Forelimb muscle (tissue), 1 donor: Measurements from ENCODE around the gene MAPK12. TPM values are rescaled to one million over a fixed set of nuclear protein-coding genes. Genes with fewer than 3 reads are reported as not detected.
"Not testable (repeated sequence)": the region's sequence is repeated elsewhere in the genome, so short reads cannot be mapped to it uniquely, and the experiment has no call there.

Source experiments
- DNase-seq: peaks from one replicate; pipeline ENCODE4 v3.0.0-alpha.2; 2013; ENCODE audit warnings: low read depth
- polyA plus RNA-seq: library from polyadenylated mRNA; unstranded; fragments of 120-200 nt; gene quantifications from one replicate; pipeline ENCODE4 v1.2.1, GENCODE V29; 2013; ENCODE audit not compliant: insufficient read length

MAPK12 gene
- polyA plus RNA-seq, 1 donor: 33.2 TPM

DNA sequence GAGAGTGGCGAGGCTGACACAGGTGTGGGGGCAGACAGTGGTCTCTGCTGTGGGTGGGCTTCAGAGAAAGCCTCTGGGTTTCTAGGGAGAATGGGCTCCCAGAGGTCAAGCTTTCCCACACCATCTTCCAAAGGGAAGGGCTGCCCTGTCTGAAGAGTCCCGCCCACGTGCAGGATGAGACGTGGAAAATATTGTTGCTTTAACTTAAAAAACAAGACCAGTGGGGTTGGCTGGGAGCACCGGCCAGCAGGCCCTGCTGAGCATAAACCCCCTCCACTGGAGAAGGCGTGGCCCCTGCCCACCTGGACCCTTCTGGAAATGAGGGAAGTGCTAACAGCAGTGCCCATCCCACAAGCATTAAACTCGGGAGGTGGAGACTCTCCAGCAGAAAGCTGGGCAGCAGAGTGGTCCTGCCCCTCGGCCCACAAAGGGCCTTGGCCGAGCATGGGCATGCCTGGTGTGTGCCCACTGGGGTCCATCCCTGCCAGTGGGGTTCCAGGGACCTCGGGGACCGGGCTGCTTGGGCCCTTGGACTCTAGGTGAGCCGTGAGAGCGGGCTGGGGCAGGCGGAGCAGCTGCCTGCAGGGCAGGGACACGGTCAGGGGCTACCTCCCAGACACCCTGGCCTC lies 45.3 kb downstream of the MAPK12 start:
- DNase-seq: no peak

DNA sequence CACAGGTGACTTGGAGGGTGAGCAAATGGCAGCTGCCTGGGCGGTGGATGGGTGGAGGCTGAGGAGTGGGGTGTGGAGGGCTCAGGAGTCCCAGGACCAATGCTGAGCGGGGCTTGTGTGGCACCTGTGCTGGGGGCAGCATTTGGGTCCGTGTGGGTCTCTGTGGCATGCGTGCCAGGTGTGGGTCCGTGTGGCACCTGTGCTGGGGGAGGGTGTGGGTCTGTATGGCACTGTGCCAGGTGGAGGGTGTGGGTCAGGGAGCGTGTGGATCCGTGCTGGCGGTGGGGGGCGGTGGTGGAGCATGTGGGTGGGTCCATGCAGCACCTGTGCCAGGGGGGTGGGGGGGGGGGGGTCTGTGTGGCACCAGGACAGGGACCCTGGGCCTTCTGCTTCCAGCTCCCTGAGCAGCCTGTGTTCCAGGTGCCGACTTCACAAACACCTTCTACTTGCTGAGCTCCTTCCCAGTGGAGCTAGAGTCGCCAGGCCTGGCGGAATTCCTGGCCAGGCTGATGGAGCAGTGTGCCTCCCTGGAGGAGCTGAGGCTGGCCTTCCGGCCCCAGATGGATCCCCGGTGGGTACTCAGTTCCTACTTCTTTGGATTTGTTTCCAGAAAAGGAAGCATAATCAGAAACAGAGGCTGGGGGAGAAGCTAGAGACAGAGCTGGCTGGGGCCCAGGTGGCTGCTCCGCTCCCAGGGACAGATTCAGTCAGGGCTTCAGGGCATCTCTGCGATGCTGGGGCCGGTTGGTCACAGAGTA lies 46.0 kb downstream of the MAPK12 start:
- no peak for DNase-seq

DNA sequence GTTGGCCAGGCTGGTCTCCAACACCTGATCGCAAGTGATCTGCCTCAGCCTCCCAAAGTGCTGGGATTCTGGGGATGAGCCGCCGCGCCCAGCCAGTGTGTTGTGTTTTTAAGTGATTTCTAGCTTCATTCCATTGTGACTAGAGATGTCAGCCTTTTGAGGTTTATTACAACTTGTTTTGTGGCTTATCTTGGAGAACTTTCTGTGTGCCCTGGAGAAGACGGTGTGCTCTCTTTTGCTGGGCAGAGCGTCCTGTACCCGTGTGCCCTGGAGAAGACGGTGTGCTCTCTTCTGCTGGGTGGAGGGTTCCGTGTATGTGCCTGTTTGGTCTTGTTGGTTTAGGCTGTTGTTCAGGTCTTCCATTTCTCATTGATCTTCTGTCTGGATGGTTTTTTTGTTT lies 48.2 kb downstream of the MAPK12 start:
- no peak for DNase-seq

DNA sequence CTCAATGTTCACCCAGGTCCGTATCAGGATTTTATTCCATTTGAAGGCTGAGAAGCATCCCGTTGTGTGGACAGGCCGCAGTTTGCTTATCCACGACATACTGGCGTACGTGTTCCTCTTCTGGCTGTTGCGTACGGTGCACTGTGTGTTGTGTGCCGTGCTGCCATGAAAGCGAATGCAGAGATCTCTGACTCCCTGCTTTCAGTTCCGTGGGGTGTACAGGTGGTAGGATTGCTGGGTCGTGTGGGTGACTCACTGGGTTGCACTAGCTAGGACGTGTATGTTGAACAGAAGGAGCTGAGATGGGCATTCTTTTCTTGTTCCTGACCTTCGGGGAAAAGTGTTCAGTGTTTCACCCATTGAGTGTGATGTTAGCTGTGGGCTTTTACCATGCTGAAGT lies 50.3 kb downstream of the MAPK12 start:
- DNase-seq: no peak

DNA sequence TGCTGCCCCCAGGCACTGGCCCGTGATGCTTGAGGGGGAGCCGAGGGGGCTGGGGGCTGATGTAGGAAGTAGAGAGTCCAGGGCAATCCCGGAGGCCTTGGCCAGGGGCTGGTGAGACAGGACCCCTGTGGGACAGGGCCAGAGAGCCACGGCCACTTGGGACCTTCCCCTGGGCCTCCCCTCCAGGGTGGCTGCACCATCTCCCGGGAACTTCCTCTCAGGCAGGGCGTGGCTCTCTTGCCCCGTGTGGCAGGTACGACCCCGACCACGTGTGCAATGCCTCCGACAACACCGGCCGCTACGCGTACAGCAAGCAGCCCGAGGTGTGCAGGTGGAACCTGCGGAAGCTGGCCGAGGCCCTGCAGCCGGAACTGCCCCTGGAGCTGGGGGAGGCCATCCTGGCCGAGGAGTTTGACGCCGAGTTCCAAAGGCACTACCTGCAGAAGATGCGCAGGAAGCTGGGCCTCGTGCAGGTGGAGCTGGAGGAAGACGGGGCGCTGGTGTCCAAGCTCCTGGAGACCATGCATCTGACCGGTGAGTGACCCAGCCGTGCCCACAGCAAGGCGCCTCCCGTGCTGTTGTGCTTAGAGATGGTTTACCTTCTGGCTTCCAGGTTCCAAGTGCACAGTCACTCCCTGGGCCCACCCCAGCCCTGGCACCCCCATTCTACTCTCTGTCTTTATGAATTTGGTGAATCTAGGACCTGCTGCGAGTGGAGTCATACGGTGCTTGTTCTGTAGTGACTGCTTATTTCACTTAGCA lies 50.9 kb downstream of the MAPK12 start:
- DNase-seq: no peak

DNA sequence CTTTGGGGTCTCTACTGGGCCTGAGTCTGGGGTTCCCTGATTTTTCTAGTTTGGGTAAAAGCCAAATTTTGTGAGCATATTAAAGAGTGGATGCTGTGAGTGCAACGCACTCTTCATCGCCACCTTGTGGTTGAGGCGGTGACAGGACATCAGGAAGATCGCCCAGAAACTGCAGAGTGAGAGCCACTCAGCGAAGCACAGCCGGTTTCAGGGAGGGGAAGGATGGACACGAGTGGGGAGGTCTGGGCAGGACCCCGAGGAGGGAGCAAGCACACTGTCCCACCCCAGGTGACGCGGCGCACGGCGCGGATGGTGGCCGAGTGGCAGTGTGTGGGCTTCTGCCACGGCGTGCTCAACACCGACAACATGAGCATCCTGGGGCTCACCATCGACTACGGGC lies 51.6 kb downstream of the MAPK12 start:
- no peak for DNase-seq

DNA sequence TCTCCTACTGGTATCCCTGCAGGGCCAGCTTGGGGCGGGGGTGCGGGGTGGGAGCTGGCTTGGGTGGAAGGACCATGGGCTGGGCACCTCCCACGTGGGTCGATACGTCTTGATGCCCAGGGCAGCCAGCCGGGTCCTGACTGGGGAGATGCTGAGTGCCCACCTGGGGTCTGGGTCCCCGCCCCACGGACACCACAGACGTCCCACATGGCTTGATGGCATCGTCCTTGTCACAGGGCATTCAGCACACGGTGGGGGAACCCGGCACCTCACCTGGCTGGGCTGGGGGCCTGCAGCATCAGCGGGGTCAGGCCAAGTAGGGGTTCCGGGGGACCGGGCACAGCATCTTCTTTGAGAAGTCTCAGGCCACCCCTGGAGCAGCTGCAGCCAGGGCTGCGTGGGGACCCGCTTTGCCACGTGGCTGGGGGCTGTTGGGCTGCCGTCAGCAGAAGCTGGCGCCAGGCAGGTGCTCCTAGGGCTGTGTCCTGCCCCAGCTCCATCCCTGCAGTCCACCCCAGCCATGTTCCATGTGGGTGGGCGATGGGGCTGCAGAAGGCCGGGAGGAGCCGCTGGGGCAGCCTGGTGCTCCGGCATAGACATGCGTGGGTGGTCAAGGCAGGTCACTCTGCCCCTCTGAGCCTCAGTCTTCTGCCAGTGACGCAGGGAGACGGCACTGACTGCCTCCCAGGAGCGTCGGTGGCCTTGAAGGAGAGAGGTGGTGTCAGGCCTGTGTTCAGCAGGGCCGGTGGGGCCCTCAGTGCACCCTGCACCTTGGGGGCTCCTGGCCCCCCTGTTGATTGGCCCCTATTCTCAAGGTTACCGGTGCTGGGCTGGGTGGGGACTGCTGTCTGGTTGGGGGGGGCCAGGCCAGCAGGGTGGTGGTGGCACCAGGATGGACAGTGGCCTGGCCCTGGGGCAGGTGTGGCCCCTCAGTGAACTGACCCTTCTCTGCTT lies 52.3 kb downstream of the MAPK12 start:
- no peak for DNase-seq

DNA sequence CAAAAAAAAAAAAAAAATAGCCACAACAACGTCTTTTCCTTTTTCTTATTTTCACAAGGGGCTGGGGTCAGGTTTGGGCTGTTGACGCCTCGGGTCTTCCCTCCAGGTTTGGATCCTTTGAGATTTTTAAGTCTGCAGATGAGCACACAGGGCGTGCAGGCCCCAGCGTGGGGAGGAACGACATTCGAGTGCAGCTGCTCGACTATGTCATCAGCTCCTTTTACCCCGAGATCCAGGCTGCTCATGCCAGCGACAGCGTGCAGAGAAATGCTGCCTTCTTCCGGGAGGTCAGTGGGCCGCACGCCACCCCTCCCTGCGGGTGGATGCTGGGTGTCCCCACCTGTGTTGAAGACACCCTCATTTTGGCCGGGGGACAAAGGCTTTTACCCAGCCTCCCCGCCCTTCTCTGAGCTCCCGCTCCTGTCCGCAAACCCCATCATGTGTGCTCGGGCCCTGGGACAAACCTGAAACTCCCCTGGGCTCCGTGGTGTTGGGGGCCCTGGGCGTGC lies 53.0 kb downstream of the MAPK12 start:
- no peak for DNase-seq

DNA sequence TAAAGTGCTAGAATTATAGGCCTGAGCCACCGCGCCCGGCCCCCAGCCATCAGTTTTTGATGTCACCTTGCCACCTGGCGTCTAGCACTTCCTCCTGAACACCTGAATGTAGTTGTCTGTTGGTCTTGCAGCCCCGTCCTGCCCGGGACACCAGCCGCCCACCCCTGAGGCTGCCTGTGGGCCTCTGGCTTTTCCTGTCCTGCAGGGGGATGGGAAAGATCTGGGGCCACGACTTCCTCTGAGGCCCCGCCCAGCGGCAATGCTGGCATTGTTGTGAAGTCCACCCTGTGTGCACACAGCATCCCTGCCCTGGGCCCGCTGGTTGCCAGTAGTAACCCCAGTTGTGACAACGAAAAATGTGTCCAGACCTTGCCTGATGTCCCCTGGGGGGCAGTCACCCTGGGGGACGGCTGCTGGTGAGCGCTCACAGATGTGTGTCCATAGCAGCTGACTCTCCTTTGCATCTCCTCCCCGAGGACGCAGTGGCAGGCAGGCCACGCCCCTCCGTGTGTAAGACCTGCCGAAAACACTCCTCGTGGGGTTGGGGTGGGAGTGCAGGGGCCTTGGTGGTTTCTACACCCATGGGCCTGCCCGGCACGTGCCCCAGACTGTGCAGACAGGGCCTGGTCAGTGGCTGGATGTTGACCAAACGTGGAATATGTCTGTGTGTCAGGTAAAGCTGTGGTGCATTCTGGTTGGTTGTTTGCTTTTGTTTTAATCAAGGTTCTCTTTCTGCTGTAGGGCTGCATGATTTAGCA lies 53.9 kb downstream of the MAPK12 start:
- DNase-seq: no peak

DNA sequence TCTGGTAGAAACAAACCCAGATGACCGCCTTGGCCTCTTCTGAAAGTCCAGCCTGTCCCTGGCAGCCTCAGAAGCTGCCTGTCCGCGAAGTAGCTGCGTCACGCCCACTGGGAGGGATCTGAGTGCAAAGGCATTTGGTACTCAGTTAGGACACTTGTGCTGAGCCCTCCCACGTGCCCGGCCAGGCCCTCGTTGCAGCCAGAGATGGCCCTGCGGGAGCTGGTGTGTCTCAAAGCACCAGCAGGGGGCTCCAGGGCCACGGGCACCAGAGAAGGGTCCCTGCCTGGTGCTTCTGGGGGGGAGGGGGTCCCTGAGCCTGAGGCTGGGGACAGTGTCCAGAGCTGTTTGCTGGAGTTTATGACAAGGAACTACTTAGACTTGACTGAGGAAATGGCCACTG lies 54.9 kb downstream of the MAPK12 start:
- DNase-seq: no peak

DNA sequence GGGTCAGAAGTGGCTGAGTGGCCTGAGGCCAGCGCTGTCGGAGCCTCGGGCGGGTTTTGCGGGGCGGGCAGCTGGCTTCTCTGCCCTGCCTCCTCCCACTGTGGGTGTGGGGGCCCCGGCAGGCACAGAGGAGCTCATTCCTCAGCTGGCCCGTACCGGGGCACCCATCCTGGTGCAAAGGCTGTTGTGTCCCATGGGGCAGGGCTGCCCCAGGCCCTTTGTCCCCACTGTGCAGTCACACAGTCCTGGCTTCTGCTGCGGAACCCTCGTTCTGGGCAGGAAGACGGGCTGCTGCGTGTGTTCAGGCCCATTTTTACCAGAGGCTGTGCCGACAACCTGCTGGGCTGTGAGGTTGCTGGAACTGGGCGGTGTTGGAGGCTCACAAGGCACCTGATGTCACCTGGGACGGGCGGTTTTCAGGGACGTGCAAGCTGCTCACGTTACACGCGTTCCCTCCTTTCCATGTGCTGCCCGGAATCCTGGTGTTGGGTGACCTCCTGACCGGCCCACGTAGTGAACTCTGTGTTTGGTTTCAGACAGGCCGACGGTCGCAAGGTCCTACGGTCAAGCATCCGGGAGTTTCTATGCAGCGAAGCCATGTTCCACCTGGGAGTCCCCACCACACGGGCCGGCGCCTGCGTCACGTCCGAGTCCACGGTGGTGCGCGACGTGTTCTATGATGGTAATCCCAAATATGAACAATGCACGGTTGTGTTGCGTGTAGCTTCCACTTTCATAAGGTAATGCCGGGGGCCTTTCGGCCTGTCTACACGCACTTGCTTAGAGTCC lies 55.5 kb downstream of the MAPK12 start:
- DNase-seq: no peak

DNA sequence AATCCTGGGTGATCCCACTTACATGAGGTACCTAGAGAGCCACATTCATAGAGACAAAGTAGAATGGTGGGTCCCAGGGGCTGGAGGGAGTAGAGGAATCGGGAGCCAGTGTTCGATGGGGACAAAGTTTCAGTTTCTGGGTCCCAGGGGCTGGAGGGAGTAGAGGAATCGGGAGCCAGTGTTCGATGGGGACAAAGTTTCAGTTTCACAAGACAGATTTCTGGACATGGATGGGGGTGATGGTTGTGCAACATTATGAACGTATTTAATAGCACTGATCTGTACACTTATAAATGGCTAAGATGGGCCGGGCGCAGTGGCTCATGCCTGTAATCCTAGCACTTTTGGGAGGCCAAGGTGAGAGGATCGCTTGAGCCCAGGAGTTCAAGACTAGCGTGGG lies 56.5 kb downstream of the MAPK12 start:
- DNase-seq: not testable (repeated sequence)

DNA sequence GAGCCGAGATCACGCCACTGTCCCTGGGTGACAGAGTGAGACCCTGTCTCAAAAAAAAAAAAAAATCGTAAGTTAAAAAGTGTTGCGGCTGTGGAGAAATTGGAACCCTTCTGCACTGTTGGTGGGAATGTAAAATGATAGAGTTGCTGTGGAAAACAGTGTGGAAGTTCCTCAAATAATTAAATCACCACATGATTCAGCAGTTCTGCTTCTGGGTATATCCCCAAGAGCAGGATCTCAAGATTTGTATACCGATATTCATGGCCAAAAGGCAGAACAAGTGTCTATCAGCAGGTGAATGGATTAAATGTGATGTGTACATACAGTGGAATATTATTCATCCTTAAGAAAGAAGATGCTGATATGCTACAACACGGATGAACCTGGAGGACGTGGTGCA lies 56.9 kb downstream of the MAPK12 start:
- no peak for DNase-seq

DNA sequence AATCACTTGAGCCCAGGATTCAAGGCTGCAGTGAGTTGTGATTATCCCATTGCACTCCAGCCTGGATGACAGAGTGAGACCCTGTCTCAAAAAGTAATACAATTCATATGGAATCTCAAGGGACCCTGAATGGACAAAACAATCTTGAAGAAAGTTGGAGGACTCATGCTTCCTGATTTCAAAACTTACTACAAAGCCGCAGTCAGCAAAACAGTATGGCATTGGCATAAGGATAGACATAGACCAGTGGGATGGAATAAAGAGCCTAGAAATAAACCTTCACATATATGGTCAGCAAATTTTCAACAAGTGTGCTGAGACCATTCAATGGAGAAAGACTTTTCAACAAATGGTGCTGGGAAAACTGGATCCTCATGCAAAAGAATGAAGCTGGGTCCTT lies 58.2 kb downstream of the MAPK12 start:
- no peak for DNase-seq

Other genes with a start within 250 kb of the MAPK12 start
- not detected for gene IL17REL, start 248.9 kb downstream of the MAPK12 start, polyA plus RNA-seq
- gene TTLL8, start 203.4 kb downstream of the MAPK12 start, polyA plus RNA-seq: not detected
- gene MLC1, start 176.3 kb downstream of the MAPK12 start, polyA plus RNA-seq: 1.2 TPM
- gene MOV10L1, start 171.7 kb downstream of the MAPK12 start, polyA plus RNA-seq: 0.82 TPM
- 0.18 TPM for gene PANX2, start 91.0 kb downstream of the MAPK12 start, polyA plus RNA-seq
- 19.5 TPM for gene TRABD, start 75.8 kb downstream of the MAPK12 start, polyA plus RNA-seq
- 15.7 TPM for gene SELENOO, start 60.7 kb downstream of the MAPK12 start, polyA plus RNA-seq
- 27.3 TPM for gene TUBGCP6, start 16.7 kb downstream of the MAPK12 start, polyA plus RNA-seq
- 14.5 TPM for gene HDAC10, start 10.4 kb downstream of the MAPK12 start, polyA plus RNA-seq
- 5.6 TPM for gene MAPK11, start 8.7 kb upstream of the MAPK12 start, polyA plus RNA-seq
- 77.0 TPM for gene PLXNB2, start 46.0 kb upstream of the MAPK12 start, polyA plus RNA-seq
- gene DENND6B, start 65.3 kb upstream of the MAPK12 start, polyA plus RNA-seq: 5.2 TPM
- gene PPP6R2, start 81.6 kb upstream of the MAPK12 start, polyA plus RNA-seq: 35.5 TPM
- gene SBF1, start 213.4 kb upstream of the MAPK12 start, polyA plus RNA-seq: 39.9 TPM
- 0.30 TPM for gene ADM2, start 219.9 kb upstream of the MAPK12 start, polyA plus RNA-seq
- gene MIOX, start 225.2 kb upstream of the MAPK12 start, polyA plus RNA-seq: 0.15 TPM
- gene LMF2, start 246.0 kb upstream of the MAPK12 start, polyA plus RNA-seq: 36.6 TPM
- 31.3 TPM for gene NCAPH2, start 246.5 kb upstream of the MAPK12 start, polyA plus RNA-seq